NCI-H82 treated with DMSO at 0.1 percent for 48 hours (cell line): ENCODE measurements around the gene TAB2.

Experiments used
- DNase-seq: peaks from one replicate; lab custom pipeline; 2025; ENCODE audit not compliant: unreplicated experiment; lab: John Stamatoyannopoulos, UW

TAB2 gene, protein sequence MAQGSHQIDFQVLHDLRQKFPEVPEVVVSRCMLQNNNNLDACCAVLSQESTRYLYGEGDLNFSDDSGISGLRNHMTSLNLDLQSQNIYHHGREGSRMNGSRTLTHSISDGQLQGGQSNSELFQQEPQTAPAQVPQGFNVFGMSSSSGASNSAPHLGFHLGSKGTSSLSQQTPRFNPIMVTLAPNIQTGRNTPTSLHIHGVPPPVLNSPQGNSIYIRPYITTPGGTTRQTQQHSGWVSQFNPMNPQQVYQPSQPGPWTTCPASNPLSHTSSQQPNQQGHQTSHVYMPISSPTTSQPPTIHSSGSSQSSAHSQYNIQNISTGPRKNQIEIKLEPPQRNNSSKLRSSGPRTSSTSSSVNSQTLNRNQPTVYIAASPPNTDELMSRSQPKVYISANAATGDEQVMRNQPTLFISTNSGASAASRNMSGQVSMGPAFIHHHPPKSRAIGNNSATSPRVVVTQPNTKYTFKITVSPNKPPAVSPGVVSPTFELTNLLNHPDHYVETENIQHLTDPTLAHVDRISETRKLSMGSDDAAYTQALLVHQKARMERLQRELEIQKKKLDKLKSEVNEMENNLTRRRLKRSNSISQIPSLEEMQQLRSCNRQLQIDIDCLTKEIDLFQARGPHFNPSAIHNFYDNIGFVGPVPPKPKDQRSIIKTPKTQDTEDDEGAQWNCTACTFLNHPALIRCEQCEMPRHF

DNA sequence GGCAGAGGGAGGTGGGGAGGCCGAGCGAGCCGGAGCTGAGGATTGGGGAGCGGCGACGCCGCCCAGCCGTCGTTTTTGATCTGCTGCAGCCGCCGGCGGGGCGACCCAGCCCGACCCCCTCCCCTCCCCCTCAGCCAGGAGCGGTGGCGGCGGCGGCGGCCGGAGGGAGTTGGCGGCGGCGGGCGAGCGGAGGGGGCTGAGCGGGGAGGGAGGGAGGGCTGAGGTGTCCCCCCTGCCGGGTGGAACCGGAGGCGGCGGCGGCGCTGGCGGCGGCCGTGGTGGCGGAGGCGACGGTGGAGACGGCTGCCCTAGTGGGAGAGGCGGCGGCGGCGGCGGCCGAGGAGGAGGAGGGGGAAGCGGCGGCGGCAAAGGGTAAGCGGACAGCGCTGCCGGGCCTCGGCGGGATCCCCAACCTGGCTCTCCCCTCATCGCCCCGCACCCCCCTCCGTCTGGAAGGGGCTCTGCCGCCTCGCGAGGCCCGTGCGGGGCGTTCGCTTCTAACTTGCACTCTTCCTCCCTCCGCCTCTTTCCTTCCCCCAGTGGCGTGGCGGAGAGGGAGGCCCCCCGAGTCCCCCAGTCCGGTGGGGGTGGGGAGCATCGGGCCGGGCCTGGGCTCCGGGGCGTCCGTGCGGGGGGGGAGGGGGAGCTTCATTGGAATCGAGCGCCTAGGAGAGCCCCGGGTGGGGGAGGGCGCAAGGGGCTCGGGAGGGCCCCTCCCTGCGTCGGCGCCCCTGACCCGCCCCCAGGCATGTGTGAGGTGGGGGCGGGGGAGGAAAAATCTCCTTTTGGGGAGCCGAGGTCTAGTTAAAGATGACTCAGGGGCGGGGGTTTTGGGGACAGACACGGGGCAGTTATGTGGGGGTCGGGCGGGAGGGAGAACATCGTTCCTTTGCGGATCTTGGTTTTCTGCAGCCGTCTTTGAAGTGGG, at the start of gene TAB2:
TAB2 (plus strand) TSS at position 69 of the 928 bp plus-strand sequence. CDS start 52,286 bp downstream, outside the sequence.
- no peak for DNase-seq

DNA sequence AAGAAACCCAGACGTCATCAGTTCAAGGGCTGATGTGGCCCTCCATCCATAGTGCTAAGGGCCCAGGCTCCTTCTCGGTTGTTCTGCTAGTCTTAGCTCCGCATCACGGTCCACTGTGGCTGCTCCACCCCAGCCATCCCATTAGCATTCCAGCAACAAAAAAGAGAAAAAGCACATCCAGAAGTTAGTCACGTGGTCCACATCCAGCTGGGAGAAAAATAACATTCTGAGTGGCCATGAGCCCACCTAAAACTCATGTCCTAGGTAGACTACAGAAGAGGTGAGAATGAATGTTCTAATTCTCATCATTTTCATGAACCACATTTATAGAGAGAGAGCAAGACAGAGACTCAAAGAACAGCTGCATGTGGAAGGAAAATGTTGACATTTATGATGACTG, 49.4 kb upstream of the TAB2 start:
- DNase-seq = no peak

DNA sequence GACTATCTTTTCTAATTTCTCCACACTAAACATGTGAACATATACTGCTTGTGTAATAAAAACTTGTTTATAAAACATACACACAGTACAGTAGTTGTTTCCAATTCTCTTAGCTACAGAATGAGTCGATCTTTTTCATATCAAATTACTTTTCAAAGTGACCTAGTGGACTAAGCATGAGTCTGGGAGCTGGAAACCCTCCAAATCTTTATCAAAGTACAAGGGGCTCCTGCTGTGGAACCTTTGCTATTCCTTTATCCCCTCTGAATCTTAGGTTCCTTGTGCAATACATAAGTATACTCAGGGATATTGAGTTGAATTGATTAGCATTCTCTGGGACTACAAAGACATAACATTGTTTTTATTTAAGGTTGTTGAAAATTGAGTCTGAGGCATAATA, 48.7 kb upstream of the TAB2 start:
- no peak for DNase-seq

DNA sequence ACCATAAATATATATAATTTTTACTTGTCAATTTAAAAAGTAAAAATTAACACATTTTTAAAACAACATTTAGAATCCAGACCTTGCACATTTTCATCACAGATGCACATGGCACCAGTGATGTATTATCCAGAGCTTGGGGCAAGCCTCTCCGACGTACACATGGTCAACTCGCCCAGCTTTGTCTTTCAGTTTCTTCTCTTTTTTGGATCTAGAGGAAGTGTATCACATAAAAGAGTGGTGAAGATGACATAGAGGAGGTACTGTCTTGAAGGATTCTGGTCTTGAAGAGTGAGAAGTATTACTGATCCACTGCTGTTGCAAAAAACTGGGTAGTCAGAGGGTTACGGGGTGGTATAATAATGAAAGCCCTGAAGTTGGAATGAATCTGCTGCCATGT, 46.9 kb upstream of the TAB2 start:
- no peak for DNase-seq

DNA sequence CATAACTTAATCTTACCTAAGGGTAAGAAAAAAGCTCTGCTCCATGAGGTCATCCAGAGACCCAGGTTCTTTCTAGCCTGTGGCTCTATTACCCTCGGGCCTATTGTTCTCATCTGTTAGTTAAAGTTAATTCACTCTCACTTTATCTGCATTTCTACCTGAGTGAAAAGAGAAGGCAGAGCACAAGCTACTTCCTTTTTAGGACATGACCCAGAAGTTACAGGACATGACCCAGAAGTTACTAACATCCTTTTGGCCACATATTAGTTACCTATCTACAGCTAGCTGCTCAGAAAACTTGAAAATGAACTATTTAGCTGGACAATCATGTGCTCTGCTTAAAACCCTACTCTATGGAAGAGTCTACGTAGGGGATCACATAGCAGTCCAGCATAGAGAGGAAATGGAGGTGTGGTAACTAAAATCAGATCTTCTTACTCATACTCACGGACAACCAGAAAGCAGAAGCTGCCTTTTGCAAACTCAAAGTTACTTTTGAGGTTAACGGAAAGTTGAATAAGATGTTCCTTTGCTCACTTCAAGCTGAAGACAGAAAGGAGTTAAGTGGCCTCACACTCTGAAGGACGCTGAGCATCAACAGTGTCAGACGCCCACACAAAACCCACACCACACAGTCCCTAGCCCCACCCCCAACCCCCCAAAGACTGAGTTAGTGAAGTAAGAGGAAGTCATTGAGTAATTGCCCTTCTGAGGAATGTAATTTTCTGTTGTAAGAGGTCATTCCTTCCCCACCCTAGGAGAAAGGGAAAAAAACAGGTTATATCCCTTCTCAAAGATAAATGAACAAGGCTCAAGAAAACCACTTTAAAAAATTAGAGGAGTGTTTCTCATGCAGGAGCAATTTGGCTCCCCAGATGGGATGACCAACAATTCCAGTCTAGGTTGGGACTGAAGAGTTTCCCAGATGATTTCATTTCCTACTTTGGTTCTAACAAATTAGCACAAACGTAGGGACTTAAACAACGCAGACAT, 45.9 kb upstream of the TAB2 start:
- DNase-seq = no peak

DNA sequence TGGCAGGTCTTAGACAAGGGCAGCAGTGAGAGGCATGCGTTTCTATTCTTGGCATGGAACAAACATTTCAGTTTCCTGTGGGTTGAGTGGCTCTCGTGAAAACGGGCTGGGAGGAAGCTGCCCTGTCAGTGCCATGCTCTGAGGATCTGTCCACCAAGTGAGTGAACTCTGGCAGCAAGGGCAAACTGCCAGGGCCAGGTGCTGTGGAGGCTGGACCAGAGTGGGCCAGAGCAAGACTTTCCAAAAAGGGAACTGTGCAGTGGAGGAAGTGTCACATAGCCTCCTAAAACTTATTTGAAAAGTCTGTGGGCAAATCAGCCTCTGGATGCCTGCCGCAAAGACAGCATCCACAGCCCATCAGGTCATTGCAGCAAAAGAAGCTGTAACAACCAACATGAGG, 44.2 kb upstream of the TAB2 start:
- DNase-seq = no peak

DNA sequence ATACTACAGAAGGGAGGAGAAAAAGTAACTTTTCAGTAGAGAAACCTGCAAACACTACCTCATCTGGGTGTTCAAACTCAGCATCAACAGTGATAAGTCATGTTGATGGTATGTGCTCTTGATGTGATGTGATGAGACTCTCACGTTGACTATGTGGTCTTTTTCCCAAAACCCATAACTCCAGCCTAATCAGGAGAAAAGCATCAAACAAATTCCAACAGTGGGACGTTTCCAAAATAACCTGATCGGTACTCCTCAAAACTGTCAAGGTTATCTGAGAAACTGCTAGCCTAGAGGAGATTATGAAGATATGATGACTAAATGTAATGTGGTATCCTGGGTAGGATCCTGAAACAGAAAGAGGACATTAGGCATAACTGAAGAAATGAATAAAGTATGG, 41.9 kb upstream of the TAB2 start:
- no peak for DNase-seq

DNA sequence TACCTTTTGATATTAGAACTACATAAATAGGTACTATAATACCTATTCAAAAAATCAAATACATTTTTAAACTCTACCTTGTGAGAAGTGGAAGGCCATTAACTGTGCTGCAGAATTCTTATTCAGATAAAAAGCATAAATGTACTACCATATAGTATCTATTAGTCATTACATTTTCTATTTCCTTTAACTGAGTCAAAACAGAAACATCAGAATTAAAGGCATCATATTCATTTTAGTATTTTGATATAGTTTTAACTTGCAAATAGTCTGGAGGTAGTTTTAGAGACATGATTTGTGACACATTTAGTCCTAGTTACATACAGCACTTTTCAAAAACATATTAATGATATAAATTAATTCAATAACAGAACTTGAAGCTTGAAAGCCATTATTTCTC, 39.9 kb upstream of the TAB2 start:
- no peak for DNase-seq

DNA sequence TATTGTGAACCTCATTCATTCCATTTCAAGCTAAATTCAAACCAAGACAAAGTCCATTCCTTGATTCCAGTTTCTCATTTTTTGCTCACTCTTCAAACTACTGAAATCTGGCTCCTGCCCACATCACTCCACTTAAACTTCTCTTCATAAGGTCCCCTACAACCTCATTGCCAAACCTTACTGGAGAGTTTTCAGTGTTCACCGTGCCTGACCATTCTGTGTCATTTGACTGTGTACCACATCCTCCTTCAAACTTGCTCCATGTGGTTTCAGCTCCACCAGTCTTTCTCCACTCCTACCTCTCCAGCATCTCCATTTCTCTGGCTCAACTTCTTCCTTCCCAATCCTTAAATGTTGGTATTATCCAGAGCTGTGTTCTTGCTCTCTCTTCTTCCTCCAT, 38.5 kb upstream of the TAB2 start:
- DNase-seq = no peak

DNA sequence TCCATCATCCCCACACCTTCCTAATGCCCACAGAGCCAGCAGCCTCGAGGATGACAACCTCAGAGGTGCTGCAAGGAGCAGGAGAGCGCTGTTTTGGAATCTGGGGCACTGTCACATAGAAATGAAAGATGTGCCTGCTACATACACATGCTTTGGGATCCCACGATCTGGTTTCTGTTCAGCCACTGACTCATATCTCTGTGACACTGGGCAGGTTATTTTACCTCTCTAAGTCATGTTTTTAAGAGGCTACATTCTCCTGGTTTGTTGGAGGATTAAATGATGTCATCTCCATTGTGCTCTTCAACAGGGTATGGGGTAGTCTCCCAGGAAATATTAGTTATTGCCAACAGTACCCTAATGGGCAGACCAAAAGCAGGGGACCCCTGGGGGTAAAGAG, 32.6 kb upstream of the TAB2 start:
- no peak for DNase-seq

DNA sequence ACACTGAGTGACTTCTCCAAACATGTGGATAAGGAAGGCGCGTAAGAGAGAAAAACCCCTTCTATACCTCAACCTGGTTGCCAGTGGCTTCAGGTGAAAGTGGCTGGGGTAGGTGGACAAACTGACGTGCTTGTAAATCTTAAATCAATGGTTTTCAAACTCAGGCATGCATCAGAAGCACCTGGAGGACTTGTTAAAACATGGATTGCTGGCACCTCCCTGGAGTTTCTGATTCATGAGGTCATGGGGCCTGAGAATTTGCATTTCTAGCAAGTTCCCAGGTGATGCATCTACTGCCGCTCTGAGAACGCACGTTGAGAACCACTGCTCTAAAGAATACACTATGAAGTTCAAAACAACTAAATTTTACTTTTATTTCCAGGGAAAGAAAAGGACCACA, 31.9 kb upstream of the TAB2 start:
- no peak for DNase-seq

DNA sequence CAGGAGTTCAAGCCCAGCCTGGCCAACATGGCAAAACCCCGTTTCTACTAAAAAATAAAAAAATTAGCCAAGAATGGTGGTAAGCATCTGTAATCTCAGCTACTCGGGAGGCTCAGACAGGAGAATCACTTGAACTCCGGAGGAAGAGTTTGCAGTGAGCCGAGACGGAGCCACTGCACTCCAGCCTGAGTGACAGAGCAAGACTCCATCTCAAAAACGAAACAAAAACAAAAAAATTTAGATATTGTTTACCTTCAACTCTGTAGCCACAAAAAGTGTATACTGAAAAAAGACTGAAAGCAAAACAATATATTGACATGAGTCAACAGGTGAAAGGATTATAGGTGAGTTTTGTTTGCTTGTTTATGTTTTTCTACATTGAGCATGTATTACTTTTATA, 30.6 kb upstream of the TAB2 start:
- DNase-seq = no peak

DNA sequence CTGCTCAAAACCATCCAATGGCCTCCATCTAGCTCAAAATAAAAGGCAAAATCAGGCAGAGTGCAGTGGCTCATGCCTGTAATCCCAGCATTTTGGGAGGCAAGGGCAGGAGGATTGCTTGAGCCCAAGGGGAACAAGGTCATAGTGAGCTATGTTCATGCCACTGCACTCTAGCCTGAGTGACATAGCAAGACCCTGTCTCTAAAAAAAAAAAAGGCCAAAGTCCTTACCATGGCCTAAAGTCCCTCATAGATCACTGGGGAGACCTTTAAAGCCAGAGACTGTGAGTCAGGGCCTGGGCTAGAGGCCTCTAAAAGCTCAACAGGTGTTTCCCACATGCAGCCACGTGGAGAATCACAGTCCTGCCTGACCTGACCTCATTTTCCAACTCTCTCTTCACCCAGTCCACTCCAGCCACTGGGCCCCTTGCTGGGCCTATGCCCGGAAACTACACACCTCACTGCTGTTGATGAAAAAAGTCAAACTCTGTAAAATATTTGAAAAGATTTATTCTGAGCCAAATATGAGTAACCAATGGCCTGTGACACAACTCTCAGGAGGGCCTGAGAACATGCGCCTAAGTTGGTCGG, 28.2 kb upstream of the TAB2 start:
- no peak for DNase-seq

DNA sequence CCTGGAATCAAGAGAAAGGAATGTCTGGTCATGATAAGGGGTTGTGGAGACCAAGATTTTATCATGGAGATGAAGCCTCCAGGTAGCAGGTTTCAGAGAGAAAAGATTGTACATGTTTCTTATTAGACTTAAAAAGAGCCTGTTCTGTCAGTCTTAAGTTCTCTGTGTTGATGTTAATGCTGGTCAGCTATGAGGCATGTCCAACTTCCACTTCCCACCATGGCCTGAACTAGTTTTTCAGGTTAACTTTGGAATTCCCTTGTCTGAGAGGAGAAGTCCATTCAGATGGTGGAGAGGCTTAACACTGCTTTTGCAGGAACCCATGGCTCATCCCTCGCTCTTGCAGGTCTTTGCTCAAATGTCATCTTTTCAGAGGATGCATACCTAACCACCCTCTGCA, 27.5 kb upstream of the TAB2 start:
- no peak for DNase-seq

DNA sequence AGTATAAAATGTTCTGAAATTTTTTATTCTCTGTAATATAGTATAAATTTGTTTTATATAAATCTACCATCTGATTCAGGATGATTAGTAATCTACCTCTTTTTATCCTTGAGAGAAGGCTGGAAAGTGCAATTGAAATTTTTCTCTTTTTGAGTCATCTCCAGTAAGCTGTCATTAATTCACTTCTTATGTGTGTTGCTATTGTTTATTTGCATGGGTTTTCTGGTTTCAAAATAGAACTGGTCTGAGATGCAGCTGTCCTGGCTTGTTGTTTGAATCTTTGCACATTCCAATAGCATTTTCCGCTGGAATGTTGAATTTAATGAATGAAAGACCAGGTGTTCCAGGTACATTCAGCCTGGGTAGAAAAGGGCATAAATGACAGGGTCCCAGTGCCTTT, 24.3 kb upstream of the TAB2 start:
- DNase-seq = no peak

DNA sequence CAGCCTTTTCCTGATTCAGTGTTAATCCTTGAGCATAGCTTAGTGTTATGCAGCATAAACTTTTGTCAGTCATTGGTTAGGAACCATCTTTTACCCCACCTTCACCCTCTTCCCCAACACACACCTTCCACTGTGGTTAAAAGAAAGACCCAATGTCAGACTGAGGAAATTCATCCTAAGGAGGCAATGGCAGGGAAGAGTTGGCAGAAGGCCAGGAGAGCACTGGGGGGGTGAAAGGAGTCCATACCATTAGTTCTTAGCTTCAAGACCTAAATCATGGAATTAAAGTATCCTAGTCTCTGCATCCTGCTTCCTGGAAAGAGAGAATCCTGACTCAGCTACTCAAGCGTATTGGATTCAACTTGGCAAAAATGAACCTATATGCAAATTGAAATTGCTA, 16.9 kb upstream of the TAB2 start:
- no peak for DNase-seq

DNA sequence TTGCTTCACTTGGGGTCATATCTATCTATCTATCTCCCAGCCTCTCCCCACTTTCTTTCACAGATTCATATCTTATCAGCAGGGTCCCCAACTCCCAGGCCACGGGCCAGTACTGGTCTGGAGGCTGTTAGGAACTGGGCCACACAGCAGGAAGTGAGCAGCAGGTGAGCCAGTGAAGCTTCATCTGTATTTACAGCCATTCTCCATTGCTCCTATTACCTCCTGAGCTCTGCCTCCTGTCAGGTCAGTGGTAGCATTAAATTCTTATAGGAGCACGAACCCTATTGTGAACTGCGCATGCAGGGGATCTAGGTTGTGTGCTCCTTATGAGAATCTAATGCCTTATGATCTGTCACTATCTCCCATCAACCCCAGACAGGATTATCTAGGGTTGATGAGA, 14.8 kb upstream of the TAB2 start:
- no peak for DNase-seq

DNA sequence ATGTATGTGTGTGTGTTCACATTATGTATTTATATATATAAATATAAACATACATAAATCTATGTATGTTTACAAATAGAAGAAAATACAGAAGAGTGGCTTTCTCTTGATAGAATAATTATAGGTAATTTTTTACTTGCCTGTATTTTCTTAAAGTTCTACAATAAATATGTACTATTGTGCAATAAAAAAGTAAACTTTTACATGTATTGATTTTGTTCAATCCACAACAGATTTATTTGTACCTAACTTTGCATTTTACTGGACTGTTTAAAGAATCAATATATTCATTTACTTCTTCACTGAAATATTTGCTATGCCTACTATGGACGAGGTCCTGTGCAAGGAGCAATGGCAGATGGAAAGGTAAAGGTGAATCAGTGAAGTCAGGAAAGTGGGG, 14.0 kb upstream of the TAB2 start:
- DNase-seq = no peak

DNA sequence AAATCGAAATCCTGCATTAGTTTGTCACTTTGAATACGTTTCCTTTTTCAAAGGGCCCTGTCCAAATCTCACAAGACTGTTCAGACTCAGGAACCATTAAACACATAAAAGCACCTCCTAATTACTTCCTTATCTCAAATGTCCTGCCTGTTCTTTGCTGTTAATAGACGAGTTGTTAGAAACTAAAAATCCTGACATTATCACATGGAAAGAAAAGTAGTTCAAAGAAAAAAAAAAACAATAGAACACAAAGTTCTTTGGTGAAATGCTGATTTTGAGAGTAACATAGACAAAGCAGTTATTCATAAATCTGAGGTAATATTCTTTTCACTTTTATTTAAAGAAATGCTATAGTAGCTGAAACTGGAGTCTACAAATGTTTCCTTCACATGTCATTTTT, 12.1 kb upstream of the TAB2 start:
- no peak for DNase-seq

DNA sequence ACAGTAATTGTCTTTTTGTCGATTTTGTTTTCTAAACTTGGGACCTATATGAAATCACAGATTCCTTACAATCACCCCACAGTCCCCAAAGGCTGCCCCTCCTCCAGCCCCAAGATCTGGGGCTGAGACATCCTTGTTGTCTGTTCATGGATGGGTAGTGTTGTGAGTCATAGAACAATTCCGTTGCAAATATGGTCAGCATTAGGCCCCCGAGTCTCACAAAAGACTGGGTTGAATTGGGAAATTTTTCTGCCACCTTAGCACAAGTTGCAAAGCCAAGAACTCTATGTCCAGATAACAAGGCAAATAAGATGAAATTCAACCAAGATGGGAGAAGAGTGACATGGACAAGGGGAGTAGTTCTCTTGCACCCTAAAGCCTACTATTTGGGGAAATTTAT, 10.5 kb upstream of the TAB2 start:
- DNase-seq = no peak
